Fibroblast of mammary gland (primary cell): ENCODE data around the gene NPLOC4.

Source experiments
- DNase-seq: peaks from one replicate; pipeline ENCODE4 v3.0.0-alpha.2; 2010; ENCODE audit warnings: low read depth
- H3K4me3 ChIP-seq: 2 replicates; pipeline ENCODE4 v1.5.1; 2011; ENCODE audit warnings: low read depth, mild to moderate bottlenecking, low read length, moderate library complexity; ENCODE audit not compliant: control insufficient read depth
- CTCF ChIP-seq: conservative IDR thresholded peaks from 2 replicates; pipeline ENCODE4 v1.5.1; 2011; ENCODE audit warnings: low read depth, low read length, inconsistent platforms; ENCODE audit not compliant: control insufficient read depth, insufficient read depth

Gene NPLOC4

GRCh38 chr17:81655378-81656117 lies 18.6 kb upstream of the NPLOC4 start:
- TF ChIP-seq CTCF, result no peak
- H3K4me3 ChIP-seq, result no peak overlapping the region
- no peak for DNase-seq

GRCh38 chr17:81652906-81653771 lies 16.2 kb upstream of the NPLOC4 start:
- no peak for DNase-seq
- H3K4me3 ChIP-seq, result no peak overlapping the region
- TF ChIP-seq CTCF, result no peak

GRCh38 chr17:81651692-81652091 lies 14.8 kb upstream of the NPLOC4 start:
- TF ChIP-seq CTCF, result no peak
- H3K4me3 ChIP-seq, result no peak overlapping the region
- DNase-seq, result peak; percentile 96

DNA sequence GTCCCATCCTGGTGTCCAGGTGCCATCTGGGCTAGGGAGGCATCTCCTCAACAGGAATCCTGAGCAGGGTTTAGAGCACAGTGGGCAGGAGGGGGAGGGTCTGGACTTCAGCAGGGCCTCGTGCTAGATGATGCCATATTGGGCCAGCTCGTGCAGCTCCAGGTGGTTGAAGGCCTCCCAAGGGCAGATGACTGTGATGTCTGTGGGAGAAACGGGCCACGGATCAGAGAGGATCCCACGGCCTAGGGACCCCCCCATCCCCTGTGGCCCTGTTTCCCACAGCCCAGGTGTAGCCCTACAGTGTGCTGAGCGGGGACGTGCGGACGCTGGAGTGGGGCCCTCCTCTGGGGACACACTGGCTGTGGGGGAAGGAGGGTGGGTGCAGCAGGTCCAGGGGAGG lies 14.0 kb upstream of the NPLOC4 start:
- no peak for TF ChIP-seq CTCF
- H3K4me3 ChIP-seq, result no peak overlapping the region
- no peak for DNase-seq

DNA sequence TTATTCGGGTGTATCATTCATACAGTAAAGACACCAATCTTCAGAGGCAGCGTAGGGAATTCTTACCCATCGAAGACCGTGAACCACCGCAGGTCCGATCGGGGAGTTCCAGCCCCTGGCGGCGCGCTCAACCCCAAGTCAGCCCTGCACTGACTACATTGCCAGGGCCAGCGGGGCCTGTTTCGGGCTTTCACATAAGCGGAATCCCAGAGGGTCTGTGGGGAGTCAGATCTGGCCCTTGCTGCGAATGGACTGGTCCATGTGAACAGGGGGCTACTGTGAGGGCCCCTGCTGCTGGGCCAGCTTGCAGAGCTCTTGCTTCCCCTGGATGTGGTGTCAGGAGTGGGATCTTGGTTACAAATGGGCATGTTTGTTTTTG lies 11.8 kb upstream of the NPLOC4 start:
- no peak for TF ChIP-seq CTCF
- DNase-seq, result no peak
- no peak overlapping the region for H3K4me3 ChIP-seq

- no peak for TF ChIP-seq CTCF
- no peak overlapping the region for H3K4me3 ChIP-seq
- no peak for DNase-seq
Observed at GRCh38 chr17:81648013-81648706, 11.2 kb upstream of the NPLOC4 start.
